ENCODE results near the gene CC2D2B. TPM values are rescaled to one million over a fixed set of nuclear protein-coding genes. Genes with fewer than 3 reads are reported as not detected.

The CC2D2B gene
- total and polyA plus RNA-seq, 2 of the 8 experiments (the other 6 are each of a cell fraction or from before 2014, with no cell fraction given): 0.09 to 0.71 TPM

DNA sequence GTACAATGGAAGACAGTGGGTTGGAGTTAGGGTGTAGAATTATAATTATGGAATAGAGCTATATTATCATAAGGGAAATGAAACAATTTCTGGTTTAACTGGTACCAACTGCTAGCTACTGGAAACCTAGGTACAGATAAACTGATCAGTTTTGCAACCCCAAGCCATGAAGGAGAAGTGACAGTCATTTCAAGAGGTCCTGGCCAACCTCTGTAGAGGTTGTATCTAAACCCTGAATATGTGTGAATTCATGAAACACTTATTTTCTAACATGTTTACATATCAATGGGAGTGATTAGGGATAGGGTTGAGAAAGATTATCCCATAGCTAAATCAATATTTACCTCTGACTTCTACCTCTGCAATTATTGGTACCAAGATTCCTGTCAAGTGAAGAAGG, 29.9 kb upstream of the CC2D2B start:
- H3K23ac ChIP-seq (ENCODE audit: insufficient read length): no peak overlapping the region
- no peak overlapping the region for H3K4ac ChIP-seq (replicated peaks; ENCODE audit: insufficient read length, low read depth, low read length)
- no peak overlapping the region for H2AK5ac ChIP-seq (ENCODE audit: low read depth, low read length)
- no peaks in the 10 kb centered on the region for H3K79me1 ChIP-seq (ENCODE audit: low read depth, low read length)
- ChIA-PET POLR2A (ENCODE audit: partially characterized antibody) (no interaction called here), CTCF (ENCODE audit: partially characterized antibody) (no interaction called here)
- H4K20me1 ChIP-seq (replicated peaks in 1 of 2; ENCODE audit: control insufficient read depth in 1 of 2, insufficient read depth in 2 of 2, low read length in 2 of 2): no peaks in the 10 kb centered on the region
- peaks cover 8 to 15% of the 10 kb centered on the region in 2 experiments for H3K9me3 ChIP-seq (ENCODE audit: insufficient read depth in 2 of 2, low read depth in 1 of 2, low read length in 1 of 2)
- no peak overlapping the region for H2BK120ac ChIP-seq (replicated peaks; ENCODE audit: low read depth, low read length)
- no peaks in the 10 kb centered on the region for H3K23me2 ChIP-seq (ENCODE audit: low read depth, low read length)
- no peak overlapping the region for H2BK20ac ChIP-seq (ENCODE audit: low read length)
- no peak overlapping the region for H2BK15ac ChIP-seq (ENCODE audit: low read length)
- TF ChIP-seq PHF8 (conservative IDR thresholded peaks at IDR 0.05; ENCODE audit: low read depth, low read length): no peak
- TF ChIP-seq EGR1 (IDR thresholded peaks at IDR 0.05; ENCODE audit: borderline replicate concordance, low read depth, low read length): no peak
- no peak for TF ChIP-seq SRF (IDR thresholded peaks at IDR 0.05; ENCODE audit: low read depth, low read length)
- TF ChIP-seq BACH1 (IDR thresholded peaks at IDR 0.05; ENCODE audit: low read length): no peak
- no peak for TF ChIP-seq CHD1 (IDR thresholded peaks at IDR 0.05; ENCODE audit: low read depth, low read length)
- no peak for TF ChIP-seq POLR2AphosphoS5 (IDR thresholded peaks at IDR 0.05; ENCODE audit: low read depth, low read length)
- TF ChIP-seq CHD2 (IDR thresholded peaks at IDR 0.05; ENCODE audit: low read length): no peak
- no peak for TF ChIP-seq TAF7 (optimal IDR thresholded peaks at IDR 0.05; ENCODE audit: borderline replicate concordance, low read depth, low read length)
- no peak for TF ChIP-seq ZNF274 (IDR thresholded peaks at IDR 0.05; ENCODE audit: borderline replicate concordance, extremely low read depth, low read length)
- no peak for TF ChIP-seq CBX5 (IDR thresholded peaks at IDR 0.05; ENCODE audit: low read depth, low read length)
- no peak for TF ChIP-seq SP4 (IDR thresholded peaks at IDR 0.05; ENCODE audit: low read length)
- no peak overlapping the region for H3K4me3 ChIP-seq (ENCODE audit: extremely low read depth in 1 of 4, insufficient read depth in 2 of 4, low read depth in 3 of 4, low read length in 4 of 4)
- no peak overlapping the region for H3K18ac ChIP-seq (ENCODE audit: extremely low read depth, low read length)
- H3K27ac ChIP-seq (ENCODE audit: low read depth, low read length): no peak overlapping the region
- DNase-seq (ENCODE audit: low read depth in 1 of 2, low spot score in 2 of 2) (no peak), FAIRE-seq (no peak)
- H3K27me3 ChIP-seq (replicated peaks in 1 of 4; ENCODE audit: control insufficient read depth in 3 of 4, extremely low read depth in 1 of 4, insufficient read depth in 3 of 4, low read length in 3 of 4): no peaks in the 10 kb centered on the region
- no peak overlapping the region for H4K5ac ChIP-seq (ENCODE audit: insufficient read length, low read depth, low read length)
- no peak overlapping the region for H2BK12ac ChIP-seq (ENCODE audit: low read depth, low read length)
- no peak overlapping the region for H3K14ac ChIP-seq (ENCODE audit: insufficient read length)
- no peak overlapping the region for H4K8ac ChIP-seq (ENCODE audit: extremely low read depth, insufficient read depth, low read length)
- H4K91ac ChIP-seq (replicated peaks; ENCODE audit: insufficient read length, low read length): no peak overlapping the region
- H3K4me2 ChIP-seq (ENCODE audit: insufficient read depth in 1 of 2, low read depth in 2 of 2, low read length in 2 of 2): no peak overlapping the region
- H3K79me2 ChIP-seq (ENCODE audit: control insufficient read depth in 1 of 2, insufficient read depth in 2 of 2, low read length in 2 of 2): no peaks in the 10 kb centered on the region
- no peak overlapping the region for H2BK5ac ChIP-seq (ENCODE audit: low read depth, low read length)
- no peak overlapping the region for H3K9ac ChIP-seq (replicated peaks in 1 of 4; ENCODE audit: extremely low read depth in 1 of 4, low read depth in 3 of 4, low read length in 3 of 4)
- no peaks in the 10 kb centered on the region for H3K4me1 ChIP-seq (replicated peaks in 1 of 4; ENCODE audit: control insufficient read depth in 3 of 4, insufficient read depth in 4 of 4, low read length in 3 of 4)
- peaks cover 0 to 28% (median 4%) of the 10 kb centered on the region in 4 experiments; a peak in 6 of 8 replicates for H3K36me3 ChIP-seq (ENCODE audit: control insufficient read depth in 2 of 4, insufficient read depth in 4 of 4, low read length in 3 of 4)
- H2AFZ ChIP-seq (ENCODE audit: low read length): no peak overlapping the region
- no peak overlapping the region for H3K56ac ChIP-seq (replicated peaks; ENCODE audit: insufficient read length, low read depth, low read length)

All from H1 (cell line).